HL-60 (cell line): ENCODE measurements around the gene KCNQ5.

ENCODE experiments used
- DNase-seq, 2 experiments: peaks; one replicate each; pipeline ENCODE4 v3.0.0-alpha.2; 2010 to 2020; ENCODE audit warnings: low read depth in 1 of 2, low spot score in 1 of 2
- H3K27ac ChIP-seq: fragments of 250-450 bp; sonication (Bioruptor Pico); replicated peaks from 2 replicates; pipeline ENCODE4 v1.5.1; 2020; ENCODE audit warnings: mild to moderate bottlenecking, moderate library complexity
- H3K27me3 ChIP-seq: fragments of 250-450 bp; sonication (Bioruptor Pico); 2 replicates; pipeline ENCODE4 v1.5.1; 2021; ENCODE audit warnings: mild to moderate bottlenecking, moderate library complexity; ENCODE audit not compliant: insufficient read depth, poor library complexity, severe bottlenecking
- H3K4me3 ChIP-seq: replicated peaks from 2 replicates; pipeline ENCODE4 v1.5.1; 2011; ENCODE audit warnings: mild to moderate bottlenecking, control low read depth, low read length; ENCODE audit not compliant: insufficient read depth
- CTCF ChIP-seq: IDR thresholded peaks from one replicate; pipeline ENCODE4 v1.5.1; 2011; ENCODE audit warnings: low read length, control low read depth, inconsistent platforms; ENCODE audit not compliant: insufficient read depth
- GABPA ChIP-seq: IDR thresholded peaks from 2 replicates; pipeline ENCODE4 v1.6.1; 2012; ENCODE audit warnings: low read depth
- POLR2AphosphoS5 ChIP-seq: IDR thresholded peaks from 2 replicates; pipeline ENCODE4 v1.6.1; 2012; ENCODE audit warnings: low read depth
- REST ChIP-seq: IDR thresholded peaks from 2 replicates; pipeline ENCODE4 v1.6.1; 2012; ENCODE audit warnings: low read depth; ENCODE audit not compliant: insufficient replicate concordance
- SPI1 ChIP-seq: IDR thresholded peaks from 2 replicates; pipeline ENCODE4 v1.6.1; 2012; ENCODE audit warnings: low read depth, mild to moderate bottlenecking, borderline replicate concordance

The KCNQ5 gene

GRCh38 chr6:72787391-72788031, 165.6 kb downstream of the KCNQ5 start:
- TF ChIP-seq SPI1 (no peak), REST (no peak), POLR2AphosphoS5 (no peak), CTCF (no peak), GABPA (no peak)
- no peak for DNase-seq
- Histone ChIP-seq H3K27ac (no peak overlapping the region), H3K27me3 (no peaks in the 10 kb centered on the region), H3K4me3 (no peak overlapping the region)

GRCh38 chr6:72788188-72788587, 166.3 kb downstream of the KCNQ5 start:
- no peak for TF ChIP-seq CTCF
- no peak for TF ChIP-seq GABPA
- no peak for TF ChIP-seq POLR2AphosphoS5
- no peak for TF ChIP-seq REST
- TF ChIP-seq SPI1 = no peak
- Histone ChIP-seq H3K27me3 (no peaks in the 10 kb centered on the region), H3K27ac (no peak overlapping the region), H3K4me3 (no peak overlapping the region)
- DNase-seq = no peak

GRCh38 chr6:72789145-72789544, 167.3 kb downstream of the KCNQ5 start:
- no peak for DNase-seq
- no peak overlapping the region for H3K27ac ChIP-seq
- no peaks in the 10 kb centered on the region for H3K27me3 ChIP-seq
- TF ChIP-seq CTCF = no peak
- no peak for TF ChIP-seq REST
- H3K4me3 ChIP-seq = no peak overlapping the region
